HepG2 (cell line): Measurements from ENCODE around the gene KRTAP12-1. TPM values are rescaled to one million over a fixed set of nuclear protein-coding genes. Genes with fewer than 3 reads are reported as not detected.

ENCODE experiments used
- CBX5 ChIP-seq: sonication (generic); formaldehyde crosslinking; IDR thresholded peaks from 2 replicates; pipeline ENCODE4 v1.4.0; 2020; ENCODE audit warnings: missing genetic modification reagents, borderline replicate concordance
- CSRNP2 ChIP-seq: sonication (generic); formaldehyde crosslinking; conservative IDR thresholded peaks from 2 replicates; pipeline ENCODE4 v1.8.0; 2022; ENCODE audit warnings: low read depth, missing genetic modification reagents
- GATAD2A ChIP-seq: IDR thresholded peaks from 2 replicates; pipeline ENCODE4 v1.6.1; 2016
- HOXA3 ChIP-seq: sonication (generic); formaldehyde crosslinking; IDR thresholded peaks from 2 replicates; pipeline ENCODE4 v1.5.0; 2020; ENCODE audit warnings: missing genetic modification reagents
- ISX ChIP-seq: sonication (generic); formaldehyde crosslinking; conservative IDR thresholded peaks from 2 replicates; pipeline ENCODE4 v1.5.0; 2020; ENCODE audit warnings: missing genetic modification reagents
- NFAT5 ChIP-seq: sonication (generic); formaldehyde crosslinking; IDR thresholded peaks from 2 replicates; pipeline ENCODE4 v1.4.0; 2020; ENCODE audit warnings: missing genetic modification reagents
- PBX3 ChIP-seq: sonication (generic); formaldehyde crosslinking; IDR thresholded peaks from 2 replicates; pipeline ENCODE4 v1.8.1; 2023; ENCODE audit warnings: missing genetic modification reagents, inconsistent platforms, borderline replicate concordance
- REST ChIP-seq, 2 experiments: IDR thresholded peaks; 2 replicates each; pipeline ENCODE4 v1.6.1; 2011 to 2012; ENCODE audit warnings: low read length in 2 of 2, borderline replicate concordance in 1 of 2, low read depth in 1 of 2, mild to moderate bottlenecking in 1 of 2, moderate library complexity in 1 of 2
- TFAP4 ChIP-seq: sonication (generic); IDR thresholded peaks from 2 replicates; pipeline ENCODE4 v1.6.1; 2016; ENCODE audit warnings: low read depth, borderline replicate concordance
- ZBTB1 ChIP-seq: sonication (generic); formaldehyde crosslinking; IDR thresholded peaks from 2 replicates; pipeline ENCODE4 v1.4.0; 2020; ENCODE audit warnings: missing genetic modification reagents, borderline replicate concordance
- ZKSCAN8 ChIP-seq: IDR thresholded peaks from 2 replicates; pipeline ENCODE4 v1.6.1; 2016; ENCODE audit warnings: borderline replicate concordance, missing genetic modification reagents, missing compliant biosample characterization
- ZNF121 ChIP-seq: sonication (generic); formaldehyde crosslinking; IDR thresholded peaks from 2 replicates; pipeline ENCODE4 v1.5.0; 2020; ENCODE audit warnings: mild to moderate bottlenecking, missing genetic modification reagents
- ZNF317 ChIP-seq: sonication (generic); formaldehyde crosslinking; IDR thresholded peaks from 2 replicates; pipeline ENCODE4 v1.5.0; 2020; ENCODE audit warnings: mild to moderate bottlenecking, missing genetic modification reagents
- ZNF589 ChIP-seq: sonication (generic); formaldehyde crosslinking; conservative IDR thresholded peaks from 2 replicates; pipeline ENCODE4 v1.8.0; 2022; ENCODE audit warnings: mild to moderate bottlenecking, moderate library complexity, missing genetic modification reagents
- ZNF703 ChIP-seq: sonication (generic); formaldehyde crosslinking; IDR thresholded peaks from 2 replicates; pipeline ENCODE4 v1.5.1; 2020; ENCODE audit warnings: missing genetic modification reagents, mild to moderate bottlenecking, moderate library complexity, borderline replicate concordance
- ZNF839 ChIP-seq: sonication (generic); formaldehyde crosslinking; IDR thresholded peaks from 2 replicates; pipeline ENCODE4 v1.4.0; 2020; ENCODE audit warnings: missing genetic modification reagents, mild to moderate bottlenecking, borderline replicate concordance
- polyA plus RNA-seq, 8 experiments: library from polyadenylated mRNA; depleted of rRNA in 3 of 8; stranded (reverse) in 7 of 8; unstranded in 1 of 8; fragments of >200 nt; fragmentation: Illumina TruSeq in 4 of 8; extraction: Trizol in 4 of 8; gene quantifications; 2 replicates each; pipeline versions ENCODE4 v1.2.1 to v1.2.3, GENCODE V29; 2011 to 2016; ENCODE audit warnings: low read depth in 4 of 8, missing spikeins in 1 of 8, mixed read lengths in 1 of 8; ENCODE audit not compliant: insufficient read depth in 1 of 8
- total RNA-seq, 5 experiments: library from RNA; depleted of rRNA; stranded (reverse); fragments of >200 nt; fragmentation: Illumina TruSeq; extraction: Trizol; gene quantifications; 2 replicates each; pipeline ENCODE4 v1.2.3, GENCODE V29; 2016; ENCODE audit warnings: low read depth in 1 of 5

The KRTAP12-1 gene
- total and polyA plus RNA-seq, 2 of the 13 experiments (the other 11 are each of a cell fraction or from before 2014, with no cell fraction given), result not detected

GRCh38 chr21:44702973-44703730 lies 21.2 kb upstream of the KRTAP12-1 start (continued):
- TF ChIP-seq NFAT5 (CRISPR knock-in tag) (no peak), HOXA3 (peak; percentile 37; the same call in 1 of the 2 replicates), CSRNP2 (no peak), ZNF589 (CRISPR knock-in tag) (no peak), ZNF703 (CRISPR knock-in tag) (no peak), PBX3 (CRISPR knock-in tag) (no peak), ZBTB1 (CRISPR knock-in tag) (no peak), REST (IDR thresholded peaks at IDR 0.05; ENCODE audit: borderline replicate concordance in 1 of 2, low read depth in 1 of 2, low read length in 2 of 2) (no peak), ZNF317 (CRISPR knock-in tag) (0 out of 2 replicates have a peak, but pooled peaks have one; percentile 29), ZNF121 (CRISPR knock-in tag) (no peak), ISX (CRISPR knock-in tag) (no peak), ZNF839 (CRISPR knock-in tag) (no peak), CBX5 (CRISPR knock-in tag) (no peak), GATAD2A (CRISPR knock-in tag) (peak; percentile 70), TFAP4 (no peak), ZKSCAN8 (CRISPR knock-in tag) (no peak)
